ENCODE results near the gene TECTB.
"Not testable (repeated sequence)": the region's sequence is repeated elsewhere in the genome, so short reads cannot be mapped to it uniquely, and the experiment has no call there.

TECTB gene

GRCh38 chr10:112283100-112283499, at the start of gene TECTB:
TSS of gene TECTB (plus strand) at chr10:112283400. CDS start at chr10:112283735, 335 bp downstream.
- DNase-seq = no peak

GRCh38 chr10:112235141-112235540, 48.1 kb upstream of the TECTB start:
- no peak for DNase-seq

DNA sequence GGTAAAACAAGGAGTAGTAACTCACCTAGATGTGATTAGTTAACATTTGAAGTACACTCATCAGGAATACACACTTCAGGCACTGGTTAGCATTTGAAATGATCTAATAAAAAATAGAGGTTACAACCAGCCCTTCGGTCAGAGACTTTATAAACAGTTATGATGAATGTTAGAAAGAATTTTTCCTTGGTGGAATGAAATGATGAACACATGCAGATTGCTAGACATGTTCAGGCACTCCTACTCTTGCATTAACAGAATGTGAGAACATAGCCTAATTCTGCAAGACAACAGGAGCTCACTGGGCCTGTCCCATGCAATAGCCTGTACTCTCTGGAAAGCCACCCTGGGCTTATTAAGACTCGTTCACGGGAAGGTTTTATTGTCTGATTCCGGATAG, 47.3 kb upstream of the TECTB start:
- no peak for DNase-seq

DNA sequence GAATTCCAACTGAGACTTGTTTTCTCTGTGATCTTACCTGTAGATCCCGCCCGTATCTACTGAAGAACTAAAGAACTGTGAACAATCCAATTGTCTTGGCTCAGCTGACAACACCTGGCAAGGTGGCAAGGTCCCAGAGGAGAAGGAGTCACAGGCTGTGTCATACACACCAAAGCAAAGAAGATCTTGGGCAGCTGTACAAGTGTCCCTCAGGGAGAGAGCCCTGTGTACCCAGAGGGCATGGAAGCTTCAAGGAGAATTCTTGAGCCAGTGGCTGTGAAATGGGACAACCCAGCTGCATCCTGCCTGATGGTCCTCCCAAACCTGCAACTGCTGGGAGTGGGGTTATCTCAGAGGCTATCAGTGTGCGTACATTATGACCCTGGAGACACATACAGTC, 46.7 kb upstream of the TECTB start:
- DNase-seq = no peak

DNA sequence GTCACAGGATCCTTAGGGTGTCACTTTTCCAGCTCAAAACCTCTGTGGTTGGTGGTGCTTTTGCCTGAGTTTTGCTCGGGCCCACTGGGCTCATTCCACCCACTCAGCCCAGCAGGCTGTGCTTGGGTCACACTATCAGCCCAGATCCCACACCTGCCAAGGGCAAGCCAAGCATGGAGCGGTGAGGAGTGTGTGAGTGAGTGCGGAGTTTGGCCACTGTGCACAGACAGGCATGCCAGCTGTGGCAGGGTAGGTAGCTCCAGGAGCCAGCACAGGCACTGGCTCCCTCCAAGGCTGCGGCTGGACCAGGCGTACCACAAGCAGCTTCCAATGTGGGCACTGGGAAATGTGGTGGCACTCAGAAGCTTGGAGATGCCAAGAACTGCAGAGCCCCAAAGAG, 43.9 kb upstream of the TECTB start:
- DNase-seq = no peak

DNA sequence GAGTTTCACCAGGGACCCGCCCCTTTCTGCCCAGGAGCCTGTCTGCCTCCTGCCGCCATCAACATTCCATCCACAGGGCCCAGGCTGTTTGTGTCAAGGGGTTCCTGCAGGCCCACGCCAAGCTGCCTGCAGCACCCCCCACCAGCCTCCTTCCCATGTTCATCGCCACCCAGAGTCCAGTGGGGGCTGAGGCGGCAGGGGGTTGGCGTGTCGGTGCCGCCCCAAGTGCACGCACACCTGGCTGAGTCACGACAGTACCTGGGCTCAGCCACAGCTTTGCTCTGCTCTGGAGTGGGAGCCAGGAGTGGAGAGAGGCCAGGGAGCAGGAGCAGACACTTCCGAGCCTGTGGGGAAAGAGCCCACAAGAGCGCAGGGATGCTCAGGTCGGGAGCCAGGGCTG, 42.8 kb upstream of the TECTB start:
- DNase-seq = no peak

DNA sequence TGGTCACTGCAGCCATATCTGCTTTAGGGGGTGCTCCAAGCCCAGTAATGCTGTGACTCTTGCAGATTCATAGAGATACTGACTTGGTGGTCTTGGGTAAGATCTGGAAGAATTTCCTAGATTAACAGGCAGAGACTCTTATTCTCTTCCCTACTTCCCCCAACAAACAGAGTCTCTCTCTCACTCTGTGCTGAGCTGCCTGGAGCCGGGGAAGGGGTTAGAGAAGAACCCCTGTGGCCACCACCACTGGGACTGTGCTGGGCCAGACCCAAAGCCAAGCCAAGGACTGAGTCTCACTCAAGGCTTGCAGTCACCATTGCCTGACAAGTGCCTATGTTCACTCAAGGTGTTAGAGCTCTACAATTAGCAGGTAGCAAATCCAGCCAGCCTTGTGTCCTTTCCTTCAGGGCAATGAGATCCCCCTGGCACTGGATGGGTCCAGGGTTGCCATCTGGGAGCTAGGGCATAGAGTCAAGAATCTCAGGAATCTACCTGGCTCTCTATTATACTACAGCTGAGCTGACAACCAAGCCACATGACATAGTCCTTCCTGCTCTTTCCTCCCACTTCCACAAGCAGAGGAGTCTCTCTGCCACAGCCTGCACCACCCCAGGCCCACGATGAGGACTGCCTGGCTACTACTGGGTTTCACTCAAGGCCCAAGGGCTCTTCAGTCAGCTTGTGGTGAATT, 41.4 kb upstream of the TECTB start:
- DNase-seq = no peak

DNA sequence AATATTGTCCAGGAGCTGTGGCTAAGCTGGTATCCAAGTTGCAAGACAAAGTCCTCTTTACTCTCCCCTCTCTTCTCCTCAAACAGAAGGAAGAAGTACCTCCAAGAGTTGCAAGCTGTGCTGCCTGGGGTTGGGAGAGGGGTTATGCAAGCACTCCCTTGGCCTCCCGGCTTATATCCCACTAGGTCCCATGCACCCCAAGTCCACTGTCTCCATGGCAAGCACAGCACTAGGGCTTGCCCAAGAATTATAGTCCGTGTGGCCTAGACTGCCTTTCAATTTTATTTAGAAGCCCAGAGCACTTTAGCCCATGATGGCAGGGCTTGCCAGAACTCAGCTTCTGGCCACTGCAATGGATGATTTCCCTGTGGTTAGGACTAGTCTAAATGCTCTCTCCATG, 40.4 kb upstream of the TECTB start:
- no peak for DNase-seq

- no peak for DNase-seq
Observed at GRCh38 chr10:112243713-112244112, 39.5 kb upstream of the TECTB start.

- DNase-seq = no peak
Observed at GRCh38 chr10:112244197-112244596, 39.0 kb upstream of the TECTB start.

DNA sequence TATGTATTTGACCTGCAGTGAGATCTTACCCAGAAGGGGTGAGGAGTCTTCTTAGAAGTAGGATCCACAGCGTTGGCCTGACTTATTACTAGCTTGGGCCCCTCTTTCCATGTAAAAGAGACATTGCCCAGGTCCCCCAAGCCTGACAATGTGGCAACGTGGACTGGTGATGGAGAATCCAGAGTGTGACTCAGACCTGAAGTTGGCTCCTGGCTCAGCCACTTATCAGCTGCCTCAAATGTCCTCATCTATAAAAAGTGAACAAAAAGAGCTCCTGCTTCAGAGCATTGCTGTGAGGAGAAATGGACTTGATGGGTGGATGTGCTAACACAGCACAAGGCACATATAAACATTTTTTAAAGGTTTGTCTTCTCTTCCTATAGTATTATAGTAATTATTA, 35.4 kb upstream of the TECTB start:
- DNase-seq = no peak

GRCh38 chr10:112248584-112249295, 34.5 kb upstream of the TECTB start:
- DNase-seq = no peak

- DNase-seq = no peak
Observed at GRCh38 chr10:112249722-112250121, 33.5 kb upstream of the TECTB start.

DNA sequence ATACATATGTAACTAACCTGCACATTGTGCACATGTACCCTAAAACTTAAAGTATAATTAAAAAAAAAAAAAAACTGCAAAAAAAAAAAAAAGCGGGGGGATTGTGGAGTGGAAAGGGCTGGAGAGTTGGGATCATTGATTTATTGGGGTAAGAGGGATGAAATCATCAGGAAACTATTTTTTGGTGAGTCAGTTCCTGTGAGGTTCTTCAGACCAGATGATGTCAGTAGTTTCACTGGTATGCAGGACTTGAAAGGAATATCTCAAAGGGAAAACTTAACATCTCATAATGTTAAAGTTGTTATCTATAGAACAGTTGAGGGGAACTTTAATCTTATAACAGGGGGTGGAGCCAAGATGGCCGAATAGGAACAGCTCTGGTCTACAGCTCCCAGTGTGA, 32.6 kb upstream of the TECTB start:
- no peak for DNase-seq

GRCh38 chr10:112251238-112251637, 32.0 kb upstream of the TECTB start:
- not testable (repeated sequence) for DNase-seq

DNA sequence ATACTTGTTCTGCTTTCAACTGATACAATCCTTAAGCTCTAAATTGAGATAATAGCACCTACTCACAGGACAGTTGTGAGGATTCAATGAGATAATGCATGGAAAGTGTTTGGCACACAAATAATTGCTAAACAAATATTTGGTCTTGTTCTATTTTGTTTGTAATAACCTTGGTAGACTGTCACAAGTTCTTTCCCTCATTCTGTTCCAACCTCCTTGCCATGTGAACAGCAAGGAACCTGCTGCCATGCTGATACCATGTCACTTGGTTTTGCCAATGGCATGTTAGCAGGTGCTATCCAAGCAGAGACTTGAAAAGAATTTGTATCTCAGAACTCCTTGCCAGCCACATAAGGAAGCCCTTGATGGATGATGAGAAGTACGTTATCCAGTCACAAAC, 24.8 kb upstream of the TECTB start:
- no peak for DNase-seq

- DNase-seq = no peak
Observed at GRCh38 chr10:112259688-112260087, 23.5 kb upstream of the TECTB start.

GRCh38 chr10:112260831-112261230, 22.4 kb upstream of the TECTB start:
- no peak for DNase-seq

DNA sequence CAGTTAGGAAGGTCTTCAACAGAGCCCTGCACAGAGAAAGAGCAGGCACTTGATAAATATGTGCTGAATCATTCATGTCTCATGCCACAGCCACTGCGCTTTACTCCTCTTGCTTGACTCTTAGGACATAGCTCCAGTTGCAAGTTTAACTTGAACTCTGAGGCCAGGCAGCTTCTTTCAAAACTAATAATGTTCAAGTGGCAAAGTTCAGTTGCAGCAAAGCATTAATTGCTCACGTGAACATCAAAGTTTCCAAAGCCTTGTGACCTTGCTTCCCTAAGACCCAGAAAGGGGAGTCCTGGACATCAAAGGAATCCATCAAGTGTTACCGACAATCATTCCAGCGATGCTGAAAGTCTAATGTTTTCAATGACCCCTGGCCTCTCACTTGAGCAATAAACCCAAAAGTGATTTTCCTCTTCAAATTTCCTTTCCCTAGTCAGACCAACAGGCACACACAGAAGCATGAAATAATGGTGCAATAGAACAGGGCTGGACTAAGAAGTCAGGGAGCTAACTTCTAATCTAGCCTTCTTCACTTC, 21.8 kb upstream of the TECTB start:
- DNase-seq = no peak

- DNase-seq = no peak
Observed at GRCh38 chr10:112262546-112262945, 20.7 kb upstream of the TECTB start.

DNA sequence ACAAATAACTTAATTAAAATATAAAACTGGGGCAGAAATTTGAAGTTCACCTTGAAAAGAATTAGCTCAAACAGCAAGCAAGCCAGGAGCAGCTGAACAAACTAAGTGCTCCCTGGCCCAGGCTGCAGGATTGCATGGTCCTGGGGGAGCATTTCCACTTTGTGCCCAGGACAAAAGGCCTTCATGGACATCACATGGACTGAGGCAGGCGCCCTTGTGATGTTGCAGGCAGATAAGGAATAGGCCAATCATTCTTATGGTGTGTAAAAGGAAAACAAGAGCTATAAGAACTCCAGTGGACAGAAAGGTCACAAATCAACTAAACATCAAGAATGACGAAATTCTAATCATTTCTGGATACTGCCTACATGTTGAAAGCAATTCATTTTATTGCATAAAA, 17.5 kb upstream of the TECTB start:
- DNase-seq = no peak

DNA sequence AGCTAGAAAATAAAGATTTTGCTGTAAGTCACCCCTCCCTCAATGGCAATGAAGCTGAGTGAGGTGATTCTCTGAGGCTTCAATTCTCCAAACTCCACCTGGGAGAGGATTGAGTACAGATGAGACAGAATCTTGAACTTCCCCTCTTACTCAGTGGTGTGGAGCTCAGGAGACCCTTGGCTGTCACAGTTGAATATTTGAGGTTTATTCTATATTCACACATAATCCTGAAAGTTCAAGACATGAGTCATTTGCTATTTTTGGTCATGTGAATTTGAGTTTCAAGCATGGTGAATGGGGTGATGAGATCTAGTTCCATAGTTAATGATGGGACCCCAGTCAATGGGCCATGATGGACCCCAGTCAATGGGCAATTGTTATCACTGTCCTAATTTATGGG, 13.9 kb upstream of the TECTB start:
- no peak for DNase-seq

- DNase-seq = no peak
Observed at GRCh38 chr10:112271982-112272381, 11.2 kb upstream of the TECTB start.

- DNase-seq = no peak
Observed at GRCh38 chr10:112274831-112275230, 8.4 kb upstream of the TECTB start.
